GM21381 (cell line): ENCODE measurements around the gene TSN.
"Not testable (repeated sequence)": the region's sequence is repeated elsewhere in the genome, so short reads cannot be mapped to it uniquely, and the experiment has no call there.

ENCODE experiments used
- ATAC-seq: cut with Tn5 transposase; IDR thresholded peaks from one replicate; pipeline ENCODE4 v1.9.1; 2021; ENCODE audit warnings: mild to moderate bottlenecking, moderate library complexity; ENCODE audit not compliant: unreplicated experiment

The TSN gene

DNA sequence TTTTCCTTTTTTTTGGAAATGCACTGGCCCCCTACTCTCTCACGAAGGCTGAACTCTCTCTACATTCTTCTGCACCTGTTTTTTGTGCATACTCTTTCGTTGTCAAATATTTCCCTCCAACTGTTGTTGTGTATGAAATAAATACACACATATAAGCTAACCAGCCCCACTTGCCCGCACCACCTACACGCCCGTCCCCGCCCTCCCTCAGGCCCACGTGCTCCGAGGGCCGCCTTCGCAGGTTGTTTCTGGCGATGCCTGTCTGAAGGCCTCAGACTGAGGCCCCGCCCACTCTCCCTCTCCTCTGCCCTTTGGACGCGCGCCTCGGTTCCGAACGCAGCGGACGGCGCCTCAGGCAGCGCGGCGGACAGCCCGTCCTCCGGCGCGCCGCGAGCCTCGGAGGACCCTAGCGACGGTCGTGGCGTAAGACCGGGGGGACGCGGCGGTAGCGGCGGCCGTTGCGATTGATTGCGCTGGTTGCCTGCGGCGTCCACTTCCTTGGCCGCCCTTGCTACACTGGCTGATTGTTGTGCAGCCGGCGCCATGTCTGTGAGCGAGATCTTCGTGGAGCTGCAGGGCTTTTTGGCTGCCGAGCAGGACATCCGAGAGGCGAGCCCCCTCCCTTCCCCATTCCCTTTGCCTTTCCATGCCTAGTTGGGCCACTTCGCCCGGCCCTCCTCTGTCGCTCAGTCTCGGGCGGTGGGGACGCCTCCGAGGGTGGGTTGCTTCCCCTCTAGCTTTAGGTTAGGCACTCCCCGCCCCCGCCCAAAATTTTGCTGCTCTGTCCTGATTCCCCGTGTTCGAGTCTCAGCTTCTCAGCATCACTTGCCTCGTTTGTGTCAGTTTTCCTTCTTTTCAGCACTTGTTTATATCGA lies at the start of gene TSN:
Gene TSN (plus strand): TSS at position 415 of the 875 bp plus-strand sequence. CDS start 129 bp downstream, at position 544.
- peak; percentile 99 for ATAC-seq

DNA sequence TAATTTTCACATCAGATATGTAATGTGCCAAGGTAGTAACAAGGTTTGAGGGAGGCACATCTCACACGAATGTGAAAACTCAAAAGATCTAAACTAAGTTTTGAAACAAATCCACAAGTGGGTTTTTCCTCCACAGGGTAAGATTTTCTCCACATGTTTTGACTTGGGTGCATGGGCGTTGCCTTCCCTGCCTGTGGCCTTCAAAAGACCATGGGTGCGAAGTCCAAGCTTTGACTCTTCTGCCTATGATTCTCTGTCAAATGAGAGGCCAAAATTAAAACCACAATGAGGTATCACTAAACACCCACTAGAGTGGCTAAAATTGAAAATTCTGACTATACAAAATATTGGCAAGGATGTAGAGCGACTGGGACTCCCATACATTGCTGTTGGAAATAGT lies 49.5 kb upstream of the TSN start:
- no peak for ATAC-seq

DNA sequence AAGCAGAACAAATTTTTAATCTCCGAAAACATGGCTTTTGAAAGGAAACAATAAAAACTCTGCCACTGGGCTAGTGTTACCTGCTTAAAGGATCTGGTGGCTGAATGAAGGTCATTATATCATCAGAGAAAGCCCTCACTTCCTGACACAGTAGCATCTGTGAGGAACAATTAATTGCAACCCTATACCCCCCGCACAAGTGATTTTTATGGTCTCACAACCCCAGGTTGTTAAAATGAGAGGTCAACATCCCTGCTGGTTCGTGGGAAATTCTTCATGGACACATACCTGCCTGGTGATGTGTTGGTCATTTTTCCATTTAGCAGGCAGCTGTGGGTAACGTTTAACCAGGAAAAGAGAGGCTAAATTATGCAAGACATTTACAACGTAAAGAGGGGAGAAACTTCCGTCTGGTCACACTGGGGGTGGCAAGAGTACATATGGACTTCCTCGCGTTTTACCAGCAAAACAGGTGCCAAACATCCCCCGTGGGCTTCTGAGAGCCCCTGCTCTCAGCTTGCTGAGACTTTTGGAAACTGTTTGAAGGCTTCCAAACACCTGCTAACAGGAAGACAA lies 48.0 kb upstream of the TSN start:
- ATAC-seq: no peak

DNA sequence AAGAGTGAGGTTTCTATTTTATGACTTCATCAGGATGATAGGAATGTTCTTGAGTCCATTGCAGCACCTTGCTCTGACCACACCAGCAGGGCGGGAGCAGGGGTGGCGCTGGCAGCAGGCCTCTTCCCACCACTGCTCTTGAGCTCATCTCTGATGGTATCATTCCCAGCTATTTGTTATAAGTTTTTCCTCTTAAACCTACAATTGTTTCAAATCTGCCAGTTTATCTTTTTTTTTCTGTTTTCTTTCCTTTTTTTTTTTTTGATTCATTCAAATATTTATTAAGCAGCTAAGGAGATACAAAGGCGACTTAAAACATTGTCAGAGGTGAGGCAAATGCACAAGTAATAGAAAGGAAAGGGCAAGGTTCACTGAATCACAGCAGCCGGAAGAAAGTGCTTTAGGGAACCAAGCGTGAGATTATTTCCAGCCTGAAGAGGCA lies 47.5 kb upstream of the TSN start:
- no peak for ATAC-seq

DNA sequence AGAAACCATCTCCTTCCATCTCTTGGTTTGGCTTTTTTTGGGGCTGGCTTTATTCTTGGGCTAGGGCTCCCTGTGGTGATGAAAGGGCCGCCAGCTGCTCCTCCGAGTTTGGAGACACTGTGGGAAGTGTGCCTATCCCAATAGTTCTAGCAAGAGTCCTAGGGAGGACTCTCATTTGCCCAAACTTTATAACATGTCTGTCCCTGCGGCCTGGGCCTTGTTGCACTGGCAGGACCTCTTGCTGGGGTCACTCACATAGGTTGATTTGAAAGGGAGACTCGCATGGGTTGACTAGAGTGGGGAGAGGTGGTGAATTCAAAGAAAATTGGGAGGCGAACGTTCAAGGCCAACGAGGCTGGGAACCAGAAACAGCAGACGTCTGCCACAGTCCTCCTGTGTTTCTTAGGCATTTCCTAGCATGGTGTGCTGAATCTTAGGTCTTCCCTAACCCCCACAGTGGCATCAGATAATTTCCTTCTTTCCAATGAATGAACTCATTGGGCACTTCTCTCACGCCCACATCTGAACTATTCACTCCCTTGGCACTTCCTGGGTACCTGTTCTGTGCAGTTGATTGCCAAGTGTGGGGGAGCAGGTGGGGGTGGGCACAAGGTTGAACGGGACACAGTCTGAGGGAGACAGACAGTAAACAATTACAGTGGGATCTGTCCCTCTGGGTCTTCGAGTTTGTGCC lies 45.5 kb upstream of the TSN start:
- ATAC-seq: no peak

DNA sequence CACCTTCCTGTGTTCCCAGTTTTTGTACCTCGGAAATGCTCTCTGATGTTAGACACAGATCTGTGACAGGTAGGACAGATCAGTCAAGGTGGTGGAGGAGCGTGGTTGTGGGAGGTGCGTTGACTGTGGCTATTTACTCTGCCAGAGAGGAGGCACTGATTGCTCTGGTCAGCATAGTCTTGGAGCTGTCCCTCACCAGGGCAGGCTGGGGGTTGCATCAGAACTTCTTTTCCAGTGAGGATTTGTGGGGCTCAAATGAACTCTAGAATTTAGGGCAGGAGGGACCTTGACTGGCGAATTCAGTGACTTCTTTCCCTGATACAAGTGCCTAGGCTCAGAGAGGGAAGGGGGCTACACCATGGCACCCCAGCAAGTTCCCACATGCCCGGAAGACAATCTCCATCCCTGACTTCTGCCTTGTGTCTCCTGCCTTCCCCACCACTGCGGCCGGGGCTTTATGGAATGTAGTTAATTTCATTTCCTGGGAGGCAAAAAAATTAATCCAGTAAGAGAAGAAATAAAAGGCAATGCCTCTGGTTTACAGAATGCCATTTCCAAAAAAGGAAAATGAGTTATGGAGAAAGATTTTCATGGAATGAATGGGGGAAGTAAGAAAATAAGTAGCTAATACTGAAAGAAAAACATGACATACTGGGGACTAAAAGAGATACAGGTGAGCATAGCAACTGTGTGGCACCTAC lies 44.8 kb upstream of the TSN start:
- no peak for ATAC-seq

DNA sequence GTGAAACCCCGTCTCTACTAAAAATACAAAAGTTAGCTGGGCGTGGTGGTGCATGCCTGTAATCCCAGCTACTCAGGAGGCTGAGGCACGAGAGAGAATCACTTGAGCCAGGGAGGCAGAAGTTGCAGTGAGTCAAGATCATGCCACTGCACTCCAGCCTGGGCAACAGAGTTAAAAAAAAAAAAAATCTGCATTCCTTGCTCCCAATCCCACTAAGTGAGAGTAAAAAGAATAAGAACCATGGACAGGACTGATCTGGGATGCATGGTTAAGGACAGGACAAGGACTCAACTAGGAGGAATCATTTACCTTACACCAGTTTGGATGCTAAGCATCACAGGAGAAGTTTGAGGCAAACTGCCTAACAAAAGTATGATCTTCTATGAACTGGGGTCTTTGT lies 44.0 kb upstream of the TSN start:
- ATAC-seq: not testable (repeated sequence)

DNA sequence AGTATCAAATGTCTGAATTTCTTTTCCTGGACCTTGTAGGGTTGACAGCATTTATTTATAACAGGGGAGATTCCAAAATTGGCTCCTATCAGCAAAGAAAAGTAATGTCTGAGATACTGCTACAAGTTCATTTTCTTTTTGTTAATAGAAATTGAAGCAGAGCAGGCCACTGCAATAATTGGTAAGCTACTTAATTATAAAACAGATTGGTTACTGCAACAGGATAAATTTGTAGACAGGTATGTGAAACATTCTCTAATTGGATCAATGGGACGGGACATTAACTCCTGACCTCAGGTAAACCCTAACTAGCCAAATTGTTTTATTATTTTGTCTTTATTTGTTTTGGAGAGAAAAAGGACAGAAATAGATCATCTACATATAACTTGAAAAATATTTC lies 39.3 kb upstream of the TSN start:
- ATAC-seq: no peak

DNA sequence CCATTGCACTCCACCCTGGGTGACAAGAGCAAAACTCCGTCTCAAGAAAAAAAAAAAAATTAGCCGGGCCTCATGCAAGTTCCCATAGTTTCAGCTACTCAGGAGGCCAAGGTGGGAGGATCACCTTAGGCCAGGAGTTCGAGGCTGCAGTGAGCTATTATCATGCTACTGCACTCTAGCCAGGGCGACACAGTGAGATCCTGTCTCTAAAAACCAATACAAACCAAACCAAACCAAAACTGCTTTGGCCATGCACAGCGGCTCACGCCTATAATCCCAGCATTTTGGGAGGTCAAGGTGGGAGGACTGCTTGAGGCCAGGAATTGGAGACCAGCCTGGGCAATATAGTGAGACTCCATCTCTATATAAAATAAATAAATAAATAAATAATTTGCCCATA lies 37.9 kb upstream of the TSN start:
- ATAC-seq: no peak

DNA sequence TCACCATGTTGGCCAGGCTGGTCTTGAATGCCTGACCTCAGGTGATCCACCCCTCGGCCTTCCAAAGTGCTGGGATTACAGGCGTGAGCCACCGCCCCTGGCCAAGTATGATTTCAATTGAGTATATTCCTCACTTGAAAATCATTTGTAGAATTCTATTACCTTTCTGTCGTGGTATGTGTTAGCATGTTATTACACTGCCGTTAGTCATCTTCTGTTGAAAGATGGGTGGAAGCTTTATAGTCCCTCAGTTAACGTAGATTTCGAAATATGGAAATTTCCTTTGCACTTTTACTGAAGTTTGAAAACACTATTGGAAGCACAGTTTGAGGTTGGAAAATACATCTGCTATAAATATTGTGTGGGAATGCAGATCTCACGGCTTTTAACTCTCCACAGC lies 33.5 kb upstream of the TSN start:
- no peak for ATAC-seq

DNA sequence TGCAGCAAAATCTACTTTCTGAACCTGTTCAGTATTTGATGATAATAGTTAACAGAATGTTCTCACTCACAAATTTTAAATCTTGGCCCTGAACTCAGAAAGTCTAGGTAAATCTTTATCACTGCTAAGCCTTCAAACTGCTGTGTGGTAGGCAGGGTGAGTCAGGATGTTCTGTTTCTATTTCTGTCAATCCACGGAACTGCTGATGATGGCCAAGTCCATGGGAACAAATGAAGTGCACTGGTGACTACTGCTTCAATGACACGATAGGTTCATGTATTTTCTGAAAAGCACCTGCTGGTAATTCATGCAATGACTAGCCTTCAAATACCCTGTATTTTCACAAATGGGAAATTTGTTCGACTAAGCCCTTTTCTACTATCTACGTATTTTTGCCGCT lies 33.0 kb upstream of the TSN start:
- no peak for ATAC-seq

DNA sequence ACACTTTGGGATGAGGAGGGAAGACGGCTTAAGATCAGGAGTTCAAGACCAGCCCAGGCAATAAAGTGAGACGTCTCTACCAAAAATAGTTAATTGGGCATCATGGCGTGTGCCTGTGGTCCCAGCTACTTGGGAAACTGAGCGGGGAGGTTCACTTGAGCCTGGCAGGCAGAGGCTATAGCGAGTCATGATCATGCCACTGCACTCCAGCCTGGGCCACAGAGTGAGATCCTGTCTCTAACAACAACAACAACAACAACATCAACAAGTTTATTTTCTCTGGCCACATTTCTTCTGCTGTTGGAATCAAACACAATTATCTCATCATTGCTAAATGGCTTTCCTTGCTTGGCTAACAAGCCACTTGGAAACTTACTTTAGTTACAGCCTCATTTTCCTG lies 32.1 kb upstream of the TSN start:
- no peak for ATAC-seq

DNA sequence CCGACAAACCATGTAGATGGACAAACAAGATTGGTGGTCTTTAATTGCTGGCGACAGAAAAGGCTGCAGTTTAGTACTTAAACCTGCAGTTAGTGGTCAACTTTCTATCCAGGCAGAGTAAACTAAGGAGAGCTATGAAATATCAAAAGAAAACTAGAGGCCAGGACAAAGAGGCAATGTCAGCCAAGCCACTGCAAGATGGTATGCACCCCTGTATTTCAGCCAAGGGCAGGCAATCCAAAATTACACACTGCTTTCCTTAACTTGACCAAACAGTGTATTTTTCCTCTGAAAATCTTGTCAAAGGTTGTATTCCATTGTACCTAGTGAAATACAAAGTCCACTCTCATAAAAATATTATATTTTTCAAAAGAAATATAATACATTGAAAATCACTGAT lies 28.1 kb upstream of the TSN start:
- no peak for ATAC-seq

DNA sequence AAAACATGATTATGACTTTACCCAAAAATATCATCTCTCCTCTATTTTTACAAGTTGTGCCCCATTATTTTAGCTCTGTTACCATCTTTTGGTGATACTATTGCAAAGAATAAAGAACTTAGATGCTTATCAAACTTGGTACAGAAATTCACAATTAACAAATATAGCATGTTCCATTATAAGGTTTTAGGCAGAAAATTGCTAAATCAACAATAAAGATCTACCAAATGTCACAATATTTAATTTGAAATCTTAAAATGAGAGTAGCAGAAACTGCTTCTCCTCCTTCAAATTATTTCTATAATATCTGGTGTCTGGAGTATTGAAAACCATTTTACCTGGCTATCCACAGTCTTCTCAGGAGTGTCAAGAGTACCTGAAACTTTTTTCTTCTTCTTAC lies 27.5 kb upstream of the TSN start:
- ATAC-seq: no peak

DNA sequence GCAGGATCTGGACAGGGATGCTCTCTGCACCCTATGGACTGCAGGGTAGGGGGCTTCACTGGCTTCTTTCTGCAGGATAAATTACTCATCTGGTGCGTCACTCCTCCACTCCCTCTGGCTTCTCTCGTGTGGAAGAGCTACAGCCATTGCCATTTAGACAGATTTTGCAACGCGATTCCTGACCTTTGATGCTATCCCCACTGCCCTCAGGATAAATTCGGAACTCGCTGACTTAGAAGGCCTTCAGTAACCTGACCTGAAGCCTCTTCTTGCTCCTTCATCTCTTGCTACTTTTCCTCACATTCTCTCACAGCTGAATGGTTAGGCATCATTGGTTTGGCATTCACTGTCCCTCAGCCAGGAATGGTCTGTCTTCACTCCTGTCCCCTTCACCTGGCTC lies 24.1 kb upstream of the TSN start:
- ATAC-seq: no peak

DNA sequence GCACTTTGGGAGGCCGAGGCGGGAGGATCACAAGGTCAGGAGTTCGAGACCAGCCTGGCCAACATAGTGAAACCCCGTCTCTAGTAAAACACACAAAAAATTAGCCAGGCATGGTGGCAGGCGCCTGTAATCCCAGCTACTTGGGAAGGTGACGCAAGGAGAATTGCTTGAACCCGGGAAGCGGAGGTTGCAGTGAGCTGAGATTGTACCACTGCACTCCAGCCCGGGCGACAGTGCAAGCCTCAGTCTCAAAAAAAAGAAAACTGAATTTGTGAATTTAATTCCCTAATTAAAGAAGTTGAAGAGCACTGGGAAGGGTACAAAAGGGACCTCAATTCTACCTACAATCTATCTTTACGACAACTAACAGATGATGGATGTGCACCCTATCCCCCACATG lies 20.9 kb upstream of the TSN start:
- not testable (repeated sequence) for ATAC-seq

DNA sequence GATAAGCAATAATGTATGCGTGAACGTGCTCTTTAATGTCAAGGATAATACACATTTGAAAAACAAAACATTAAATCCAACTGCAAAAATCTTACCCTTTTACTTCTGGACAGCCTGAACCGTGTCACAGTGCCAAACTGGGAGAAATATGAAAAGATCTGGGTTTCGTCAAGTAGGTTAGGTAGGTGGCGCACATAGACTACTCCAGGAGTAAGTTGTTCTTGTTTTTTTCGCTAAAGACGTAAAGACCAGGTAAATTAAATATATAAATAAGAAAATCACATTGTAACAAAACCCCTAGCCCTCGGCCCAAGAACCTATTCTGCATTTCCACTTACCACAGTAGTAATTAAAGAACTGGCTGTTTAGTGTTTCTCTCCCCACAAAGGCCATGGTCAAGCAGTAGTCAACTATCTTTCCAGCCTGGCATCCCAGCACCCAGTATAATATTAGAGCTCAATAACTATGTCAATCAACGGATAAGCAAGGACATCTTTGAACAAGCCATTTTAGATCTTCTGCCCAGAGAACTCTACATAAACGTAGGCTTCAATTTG lies 19.9 kb upstream of the TSN start:
- ATAC-seq: no peak

DNA sequence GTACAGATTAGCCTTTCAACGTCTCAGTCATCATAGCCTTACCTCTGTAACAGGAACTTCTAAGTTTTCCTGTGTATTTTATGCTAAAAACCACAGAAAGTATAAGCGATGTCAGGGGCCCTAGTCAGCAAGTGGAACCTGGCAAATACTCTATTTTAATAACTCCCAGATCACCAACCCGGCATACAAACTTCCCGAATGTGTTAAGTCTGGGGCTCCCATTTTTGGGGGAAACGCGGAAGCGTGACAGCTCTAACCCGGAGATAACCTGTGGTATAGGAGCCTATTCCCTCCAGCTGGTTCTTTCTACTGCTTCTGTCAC lies 19.4 kb upstream of the TSN start:
- no peak for ATAC-seq

DNA sequence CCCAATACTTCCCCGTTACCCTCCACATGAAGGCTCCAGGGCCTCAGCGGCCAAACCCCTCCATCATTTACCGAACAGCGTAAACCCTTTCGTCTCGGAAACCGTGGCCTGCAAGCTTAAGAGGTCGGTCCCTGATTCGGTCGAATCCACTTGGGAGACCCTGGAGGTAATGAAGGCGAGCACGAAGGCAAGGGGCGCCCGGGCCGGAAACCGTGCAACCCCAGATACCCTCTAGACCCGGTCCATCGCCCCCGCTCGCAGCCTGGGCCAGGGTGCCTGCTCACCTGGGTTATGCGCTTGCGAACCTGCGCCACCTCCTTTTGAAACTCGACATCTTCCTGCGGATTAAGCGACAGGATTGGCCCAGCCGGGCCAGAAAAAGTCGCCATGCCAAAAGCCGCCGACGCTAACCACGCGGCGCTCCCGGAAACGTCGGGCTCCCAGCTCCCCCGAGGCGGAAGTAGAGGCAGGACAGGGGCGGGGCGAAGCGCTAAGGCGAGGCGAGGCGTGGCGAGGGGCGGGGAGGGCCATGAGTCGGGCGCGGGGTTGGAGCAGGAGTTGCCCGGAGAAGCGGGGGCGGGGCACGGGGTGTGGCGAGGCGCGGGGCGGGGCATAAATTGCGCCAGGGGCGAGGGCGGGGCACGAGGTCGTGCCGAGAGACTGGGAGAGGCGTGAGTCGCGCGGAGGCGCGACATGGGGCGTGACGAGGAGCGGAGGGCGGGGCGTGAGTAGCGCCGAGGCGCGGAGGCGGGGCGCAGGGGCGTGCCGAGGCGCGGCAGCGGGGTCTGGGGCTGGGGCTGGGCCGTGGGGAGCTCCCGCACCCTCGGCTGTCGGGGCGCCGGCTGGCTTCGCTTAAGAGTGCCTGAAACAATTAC lies 18.8 kb upstream of the TSN start, which contains the start of gene NIFK:
Gene NIFK (minus strand): TSS at position 414 of the 875 bp plus-strand sequence. CDS start 25 bp downstream, at position 389.
- ATAC-seq: peak; percentile 93

DNA sequence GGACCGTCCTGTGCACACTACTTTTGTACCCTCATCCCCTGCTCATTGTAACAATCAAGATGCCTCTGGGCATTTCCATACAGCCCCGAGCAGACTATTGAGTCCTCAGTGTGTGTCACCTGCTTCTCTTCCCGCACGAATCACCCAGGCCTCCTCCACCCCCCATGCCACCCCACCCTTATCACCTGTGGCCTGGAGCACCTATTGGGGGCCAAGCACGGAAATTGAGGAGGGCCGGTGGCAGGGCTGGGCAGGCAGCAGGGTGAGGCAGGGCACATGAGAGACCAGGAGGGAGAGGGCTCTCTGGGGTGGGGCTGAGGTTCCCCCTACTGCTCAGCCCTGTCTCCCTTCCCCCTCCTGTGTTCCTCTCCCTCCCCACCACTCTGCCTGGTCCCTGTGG lies 14.5 kb upstream of the TSN start:
- no peak for ATAC-seq
